Liver (tissue), 9 donors: ENCODE measurements around the gene LRRC8B. TPM values are rescaled to one million over a fixed set of nuclear protein-coding genes. Genes with fewer than 3 reads are reported as not detected.

Source experiments
- DNase-seq: peaks from one replicate; pipeline ENCODE4 v3.0.0-alpha.2; 2017; ENCODE audit warnings: low spot score
- H3K27ac ChIP-seq, 2 donors: one replicate each; pipeline ENCODE4 v1.7.0; 2013; ENCODE audit warnings: inconsistent platforms in 2 of 2, low read length in 2 of 2, control low read depth in 1 of 2, low read depth in 1 of 2, mild to moderate bottlenecking in 1 of 2
- H3K27me3 ChIP-seq, 4 donors: one replicate each; pipeline versions ENCODE4 v1.6.1 to v1.7.0; 2013; ENCODE audit warnings: low read length in 3 of 4, inconsistent platforms in 1 of 4, mild to moderate bottlenecking in 1 of 4, moderate library complexity in 1 of 4; ENCODE audit not compliant: control insufficient read depth in 4 of 4, insufficient read depth in 4 of 4
- H3K36me3 ChIP-seq, 4 donors: one replicate each; pipeline versions ENCODE4 v1.6.1 to v1.7.0; 2013; ENCODE audit warnings: low read length in 3 of 4, mild to moderate bottlenecking in 3 of 4, low read depth in 1 of 4, moderate library complexity in 1 of 4; ENCODE audit not compliant: control insufficient read depth in 4 of 4, insufficient read depth in 3 of 4
- H3K4me1 ChIP-seq, 4 donors: one replicate each; pipeline versions ENCODE4 v1.6.1 to v1.7.0; 2013; ENCODE audit warnings: low read length in 3 of 4, mild to moderate bottlenecking in 3 of 4, moderate library complexity in 1 of 4; ENCODE audit not compliant: control insufficient read depth in 4 of 4, insufficient read depth in 4 of 4
- H3K4me3 ChIP-seq, 3 donors: one replicate each; pipeline versions ENCODE4 v1.6.1 to v1.7.0; 2013; ENCODE audit warnings: low read length in 3 of 3, control low read depth in 1 of 3, low read depth in 1 of 3, mild to moderate bottlenecking in 1 of 3
- H3K9ac ChIP-seq, 2 donors: one replicate each; pipeline ENCODE4 v1.7.0; 2013; ENCODE audit warnings: low read length in 2 of 2, mild to moderate bottlenecking in 2 of 2, moderate library complexity in 2 of 2, control low read depth in 1 of 2, low read depth in 1 of 2
- H3K9me3 ChIP-seq, 4 donors: one replicate each; pipeline versions ENCODE4 v1.6.1 to v1.7.0; 2013; ENCODE audit warnings: low read length in 3 of 4; ENCODE audit not compliant: control insufficient read depth in 4 of 4
- CTCF ChIP-seq: fragments of 150-350 bp; IDR thresholded peaks from 2 replicates; pipeline ENCODE4 v1.5.1; 2017; ENCODE audit warnings: improper control_type of control experiment, low read depth, low read length; ENCODE audit not compliant: missing input control
- EGR1 ChIP-seq, 2 donors: IDR thresholded peaks; 2 replicates each; pipeline ENCODE4 v1.6.1; 2016 to 2018; ENCODE audit warnings: antibody characterized with exemption in 2 of 2, low read depth in 2 of 2
- FOXA1 ChIP-seq: IDR thresholded peaks from 2 replicates; pipeline ENCODE4 v1.6.1; 2016; ENCODE audit warnings: antibody characterized with exemption
- FOXA2 ChIP-seq: IDR thresholded peaks from 2 replicates; pipeline ENCODE4 v1.6.1; 2016; ENCODE audit warnings: antibody characterized with exemption
- GABPA ChIP-seq, 2 donors: IDR thresholded peaks in 1 of 2; conservative IDR thresholded peaks in 1 of 2; 2 replicates each; pipeline ENCODE4 v1.6.1; 2016; ENCODE audit warnings: antibody characterized with exemption in 2 of 2, mild to moderate bottlenecking in 1 of 2, moderate library complexity in 1 of 2
- HNF4A ChIP-seq, 2 donors: conservative IDR thresholded peaks; 2 replicates each; pipeline ENCODE4 v1.6.1; 2016; ENCODE audit warnings: antibody characterized with exemption in 2 of 2, mild to moderate bottlenecking in 2 of 2
- HNF4G ChIP-seq: IDR thresholded peaks from 2 replicates; pipeline ENCODE4 v1.6.1; 2016; ENCODE audit warnings: antibody characterized with exemption
- JUND ChIP-seq, 2 donors: IDR thresholded peaks; 2 replicates each; pipeline ENCODE4 v1.6.1; 2016; ENCODE audit warnings: antibody characterized with exemption in 2 of 2
- NR2F2 ChIP-seq: IDR thresholded peaks from 2 replicates; pipeline ENCODE4 v1.6.1; 2016; ENCODE audit warnings: antibody characterized with exemption
- RAD21 ChIP-seq, 2 donors: IDR thresholded peaks; 2 replicates each; pipeline ENCODE4 v1.6.1; 2016; ENCODE audit warnings: antibody characterized with exemption in 2 of 2, mild to moderate bottlenecking in 2 of 2
- RXRA ChIP-seq, 2 donors: IDR thresholded peaks; 2 replicates each; pipeline ENCODE4 v1.6.1; 2017 to 2018; ENCODE audit warnings: antibody characterized with exemption in 2 of 2, mild to moderate bottlenecking in 1 of 2
- SP1 ChIP-seq: IDR thresholded peaks from 2 replicates; pipeline ENCODE4 v1.6.1; 2018; ENCODE audit warnings: antibody characterized with exemption, mild to moderate bottlenecking
- TAF1 ChIP-seq: conservative IDR thresholded peaks from 2 replicates; pipeline ENCODE4 v1.6.1; 2016; ENCODE audit warnings: antibody characterized with exemption, mild to moderate bottlenecking
- YY1 ChIP-seq: IDR thresholded peaks from 2 replicates; pipeline ENCODE4 v1.6.1; 2016; ENCODE audit warnings: antibody characterized with exemption, mild to moderate bottlenecking
- ZBTB33 ChIP-seq: IDR thresholded peaks from 2 replicates; pipeline ENCODE4 v1.6.1; 2016; ENCODE audit warnings: antibody characterized with exemption
- WGBS: extraction: QIAGEN DNeasy Blood & Tissue Kit; methylation state at CpG from one replicate; pipeline ENCODE4 v1.1.7; 2013; 5-methylcytosine and 5-hydroxymethylcytosine counted together
- polyA plus RNA-seq, 2 donors: library from polyadenylated mRNA; stranded (reverse) in 1 of 2; unstranded in 1 of 2; fragments of 200-250 nt in 1 of 2; fragments of >200 nt in 1 of 2; fragmentation: Nextera tagmentation in 1 of 2; extraction: Ambion mirVana in 1 of 2; gene quantifications; one replicate each; pipeline versions ENCODE4 v1.2.1 to v1.2.3, GENCODE V29; 2013 to 2015
- total RNA-seq, 2 donors: library from RNA; depleted of rRNA; stranded (reverse); fragments of >200 nt; gene quantifications; one replicate each; pipeline ENCODE4 v1.2.3, GENCODE V29; 2014
- TF ChIP-seq, protein P1 (sequence below): IDR thresholded peaks from 2 replicates; pipeline ENCODE4 v1.6.1; 2016; ENCODE audit warnings: antibody characterized with exemption, mild to moderate bottlenecking
- TF ChIP-seq, protein P2 (sequence below): IDR thresholded peaks from 2 replicates; pipeline ENCODE4 v1.6.1; 2016; ENCODE audit warnings: antibody characterized with exemption
- TF ChIP-seq, protein P3 (sequence below): IDR thresholded peaks from 2 replicates; pipeline ENCODE4 v1.6.1; 2016; ENCODE audit warnings: antibody characterized with exemption
- donor health status: healthy.
- donor health status: healthy.
- donor health status: healthy.
- donor health status: healthy.
- donor health status: healthy.

Gene LRRC8B
- total and polyA plus RNA-seq, 4 donors: 1.2 to 4.3 (median 2.5) TPM

- 81% methylated on average over 4 of the region's 4 CpGs for WGBS
- Histone ChIP-seq H3K27me3 (no peaks in the 10 kb centered on the region), H3K4me3 (no peak overlapping the region), H3K9me3 (no peaks in the 10 kb centered on the region), H3K4me1 (no peaks in the 10 kb centered on the region), H3K27ac (no peak overlapping the region), H3K36me3 (no peaks in the 10 kb centered on the region), H3K9ac (no peak overlapping the region)
- no peak for DNase-seq
- TF ChIP-seq ZBTB33: no peak
- TF ChIP-seq, protein P1, sequence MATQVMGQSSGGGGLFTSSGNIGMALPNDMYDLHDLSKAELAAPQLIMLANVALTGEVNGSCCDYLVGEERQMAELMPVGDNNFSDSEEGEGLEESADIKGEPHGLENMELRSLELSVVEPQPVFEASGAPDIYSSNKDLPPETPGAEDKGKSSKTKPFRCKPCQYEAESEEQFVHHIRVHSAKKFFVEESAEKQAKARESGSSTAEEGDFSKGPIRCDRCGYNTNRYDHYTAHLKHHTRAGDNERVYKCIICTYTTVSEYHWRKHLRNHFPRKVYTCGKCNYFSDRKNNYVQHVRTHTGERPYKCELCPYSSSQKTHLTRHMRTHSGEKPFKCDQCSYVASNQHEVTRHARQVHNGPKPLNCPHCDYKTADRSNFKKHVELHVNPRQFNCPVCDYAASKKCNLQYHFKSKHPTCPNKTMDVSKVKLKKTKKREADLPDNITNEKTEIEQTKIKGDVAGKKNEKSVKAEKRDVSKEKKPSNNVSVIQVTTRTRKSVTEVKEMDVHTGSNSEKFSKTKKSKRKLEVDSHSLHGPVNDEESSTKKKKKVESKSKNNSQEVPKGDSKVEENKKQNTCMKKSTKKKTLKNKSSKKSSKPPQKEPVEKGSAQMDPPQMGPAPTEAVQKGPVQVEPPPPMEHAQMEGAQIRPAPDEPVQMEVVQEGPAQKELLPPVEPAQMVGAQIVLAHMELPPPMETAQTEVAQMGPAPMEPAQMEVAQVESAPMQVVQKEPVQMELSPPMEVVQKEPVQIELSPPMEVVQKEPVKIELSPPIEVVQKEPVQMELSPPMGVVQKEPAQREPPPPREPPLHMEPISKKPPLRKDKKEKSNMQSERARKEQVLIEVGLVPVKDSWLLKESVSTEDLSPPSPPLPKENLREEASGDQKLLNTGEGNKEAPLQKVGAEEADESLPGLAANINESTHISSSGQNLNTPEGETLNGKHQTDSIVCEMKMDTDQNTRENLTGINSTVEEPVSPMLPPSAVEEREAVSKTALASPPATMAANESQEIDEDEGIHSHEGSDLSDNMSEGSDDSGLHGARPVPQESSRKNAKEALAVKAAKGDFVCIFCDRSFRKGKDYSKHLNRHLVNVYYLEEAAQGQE: no peak
- TF ChIP-seq CTCF: no peak
- TF ChIP-seq HNF4A (conservative IDR thresholded peaks at IDR 0.05): no peak
- TF ChIP-seq RAD21 (IDR thresholded peaks at IDR 0.05): no peak
- TF ChIP-seq HNF4G: no peak
- TF ChIP-seq, protein P2, sequence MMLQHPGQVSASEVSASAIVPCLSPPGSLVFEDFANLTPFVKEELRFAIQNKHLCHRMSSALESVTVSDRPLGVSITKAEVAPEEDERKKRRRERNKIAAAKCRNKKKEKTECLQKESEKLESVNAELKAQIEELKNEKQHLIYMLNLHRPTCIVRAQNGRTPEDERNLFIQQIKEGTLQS: no peak
- no peak for TF ChIP-seq FOXA2
- TF ChIP-seq GABPA (IDR thresholded peaks at IDR 0.05 in 1 of 2, conservative IDR thresholded peaks at IDR 0.05 in 1 of 2): no peak
- TF ChIP-seq FOXA1: no peak
- TF ChIP-seq EGR1 (IDR thresholded peaks at IDR 0.05; ENCODE audit: low read depth in 2 of 2): no peak
- no peak for TF ChIP-seq RXRA (IDR thresholded peaks at IDR 0.05)
- TF ChIP-seq NR2F2: no peak
- TF ChIP-seq YY1: no peak
- no peak for TF ChIP-seq SP1
- TF ChIP-seq, protein P3, sequence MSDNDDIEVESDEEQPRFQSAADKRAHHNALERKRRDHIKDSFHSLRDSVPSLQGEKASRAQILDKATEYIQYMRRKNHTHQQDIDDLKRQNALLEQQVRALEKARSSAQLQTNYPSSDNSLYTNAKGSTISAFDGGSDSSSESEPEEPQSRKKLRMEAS: no peak
- TF ChIP-seq JUND (IDR thresholded peaks at IDR 0.05): no peak
- TF ChIP-seq TAF1: no peak
Measured at GRCh38 chr1:89540406-89540970, 15.9 kb downstream of the LRRC8B start.
